Keratinocyte (primary cell): Measurements from ENCODE around the gene HELZ2.

Experiments
- CTCF ChIP-seq, 3 experiments: IDR thresholded peaks in 1 of 3; conservative IDR thresholded peaks in 1 of 3; optimal IDR thresholded peaks in 1 of 3; 2 replicates in 2 of 3; 3 replicates in 1 of 3; pipeline versions ENCODE3 to v1.5.1; 2011; ENCODE audit warnings: low read length in 3 of 3, mild to moderate bottlenecking in 3 of 3, moderate library complexity in 2 of 3, control low read depth in 1 of 3, inconsistent platforms in 1 of 3; ENCODE audit not compliant: insufficient read depth in 2 of 3; ENCODE audit errors: extremely low read depth in 1 of 3
- EZH2 ChIP-seq: IDR thresholded peaks from one replicate; pipeline ENCODE4 v1.6.1; 2012; ENCODE audit warnings: inconsistent platforms, mild to moderate bottlenecking, low read length, moderate library complexity

DNA sequence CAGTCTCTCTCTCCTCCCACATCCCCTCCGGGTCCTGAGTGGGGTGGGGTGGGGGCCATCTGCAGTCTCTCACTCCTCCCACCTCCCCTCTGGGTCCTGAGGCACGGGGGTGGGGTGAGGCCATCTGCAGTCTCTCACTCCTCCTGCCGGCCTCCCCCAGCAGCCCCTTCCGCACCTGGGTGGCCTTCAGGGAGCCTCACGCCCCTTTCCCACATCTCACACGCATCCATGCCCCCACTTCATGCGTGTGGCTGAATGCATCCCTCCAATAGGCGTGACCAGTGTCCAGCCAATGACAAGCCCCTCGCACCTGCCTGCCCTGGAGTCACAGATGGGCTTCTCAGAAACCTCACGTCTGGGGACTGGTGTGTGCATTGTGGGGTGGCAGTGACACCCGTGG is 25.5 kb downstream of the HELZ2 start:
- TF ChIP-seq CTCF (optimal IDR thresholded peaks at IDR 0.05 in 1 of 3, IDR thresholded peaks at IDR 0.05 in 1 of 3, conservative IDR thresholded peaks at IDR 0.05 in 1 of 3; ENCODE audit: extremely low read depth in 1 of 3, insufficient read depth in 2 of 3, low read length in 3 of 3) (no peak), EZH2 (no peak)
